ENCODE measurements around the gene FMN1.
"Not testable (repeated sequence)": the region's sequence is repeated elsewhere in the genome, so short reads cannot be mapped to it uniquely, and the experiment has no call there.

FMN1 gene

DNA sequence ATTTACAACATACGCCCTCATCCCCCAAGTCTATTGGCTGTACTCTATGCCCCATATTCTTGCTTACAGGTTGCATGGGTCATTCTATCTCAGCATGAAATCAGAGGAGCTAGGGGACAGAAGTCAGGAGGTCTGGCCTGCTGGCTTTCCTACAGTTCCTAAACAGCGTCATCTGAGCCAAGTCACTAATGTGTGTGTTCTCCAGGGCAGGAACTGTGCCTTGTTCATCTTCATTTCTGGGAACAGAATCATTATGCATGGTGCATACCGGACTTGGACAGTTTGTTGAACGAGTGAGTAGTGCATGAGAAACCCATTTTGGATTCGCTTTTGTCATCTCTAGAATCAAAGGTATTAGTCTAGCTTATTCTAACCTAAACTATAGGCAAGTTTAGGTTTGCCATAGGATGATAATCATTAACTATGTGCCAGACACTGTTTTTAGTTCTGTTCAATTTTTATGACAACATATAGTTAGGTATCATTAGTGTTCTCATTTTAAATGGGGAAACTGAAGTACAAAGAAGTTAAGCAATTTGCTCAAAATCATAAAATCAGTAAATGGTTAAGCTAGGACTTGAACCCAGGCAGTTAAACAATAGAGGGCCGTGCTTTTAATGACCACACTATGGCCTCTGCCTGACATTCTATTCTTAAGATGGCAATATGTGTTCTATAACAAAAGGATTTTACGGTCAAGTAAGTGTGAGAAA is 105.2 kb downstream of the FMN1 start:
- DNase-seq = no peak

DNA sequence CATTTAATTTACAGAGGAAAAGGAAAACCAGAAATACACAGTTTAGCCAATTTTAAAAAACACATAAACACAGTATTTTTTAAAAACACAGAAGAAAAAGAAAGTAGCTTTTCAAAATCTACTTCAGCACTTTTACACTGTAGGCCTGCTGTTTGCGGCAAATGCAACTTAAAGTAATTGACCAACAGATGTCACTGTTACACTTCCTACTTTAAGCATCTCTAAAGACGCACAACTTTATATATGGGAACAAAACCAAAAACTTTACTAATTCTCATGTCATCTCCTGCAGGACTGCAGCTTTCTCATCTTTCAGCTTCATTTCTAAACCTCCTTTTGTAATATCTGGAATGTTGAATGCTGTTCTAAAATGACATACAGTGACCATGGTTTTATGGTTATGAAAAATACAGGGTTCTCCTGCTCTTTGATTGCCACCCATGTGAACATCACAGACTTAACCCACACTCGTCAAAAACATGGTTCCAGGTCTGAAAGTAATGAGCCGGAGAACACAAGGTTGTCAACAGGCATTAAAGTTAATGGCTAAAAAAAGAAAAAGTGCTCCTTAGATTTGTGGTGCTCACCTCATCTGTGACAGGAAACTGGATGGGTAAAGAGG is 107.9 kb downstream of the FMN1 start:
- no peak for DNase-seq

DNA sequence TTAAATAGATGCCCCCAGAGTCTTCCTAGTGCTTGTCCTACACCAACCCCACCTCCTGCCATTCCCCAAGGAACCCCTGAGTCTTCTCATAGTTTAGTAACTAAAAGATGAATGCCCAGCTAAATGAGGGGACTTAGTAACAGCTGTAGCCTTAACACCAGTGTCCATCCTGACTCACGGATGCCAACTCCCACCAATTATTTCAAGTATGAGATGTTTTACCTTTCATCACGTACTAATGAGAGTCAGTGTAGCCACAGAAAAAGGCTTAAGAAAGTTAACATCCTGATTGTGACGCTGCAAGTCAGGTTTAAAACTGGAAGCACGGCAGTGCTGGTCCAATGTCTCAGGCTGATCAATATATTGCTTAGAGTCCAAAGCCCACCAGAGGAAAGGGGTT is 109.9 kb downstream of the FMN1 start:
- DNase-seq = no peak

DNA sequence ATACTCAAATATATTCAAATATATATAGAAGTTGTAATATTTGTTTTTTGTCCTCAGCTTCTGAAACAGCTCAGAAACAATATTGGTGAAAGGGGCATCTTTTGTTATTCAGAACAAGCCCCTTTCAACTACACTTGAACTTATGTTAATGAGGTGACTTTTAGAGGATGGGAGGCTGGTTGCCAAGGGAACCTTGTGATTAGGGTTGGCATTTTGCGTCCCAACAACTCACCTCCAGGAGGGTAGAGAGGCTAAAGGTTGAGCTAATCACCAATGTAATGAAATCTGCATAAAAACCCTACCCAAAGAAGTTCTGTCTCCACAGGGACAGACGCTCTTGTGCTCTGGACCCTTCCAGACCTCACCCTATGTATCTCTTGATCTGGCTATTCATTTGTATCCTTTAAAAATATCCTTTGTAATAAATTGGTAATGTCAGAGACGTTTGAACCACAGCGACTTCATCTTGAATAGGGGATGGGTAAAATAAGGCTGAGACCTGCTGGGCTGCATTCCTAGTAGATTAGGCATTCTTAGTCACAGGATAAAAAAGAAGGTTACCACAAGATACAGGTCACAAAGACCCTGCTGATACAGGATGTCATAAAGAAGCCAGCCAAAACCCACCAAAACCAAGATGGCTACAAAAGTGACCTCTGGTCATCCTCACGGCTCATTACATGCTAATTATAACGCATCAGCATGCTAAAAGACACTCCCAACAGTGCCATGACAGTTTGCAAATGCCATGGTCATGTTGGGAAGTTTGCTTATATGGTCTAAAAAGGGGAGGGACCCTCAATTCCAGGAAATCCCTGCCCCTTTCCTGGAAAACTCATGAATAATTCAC is 111.1 kb downstream of the FMN1 start:
- DNase-seq = no peak

DNA sequence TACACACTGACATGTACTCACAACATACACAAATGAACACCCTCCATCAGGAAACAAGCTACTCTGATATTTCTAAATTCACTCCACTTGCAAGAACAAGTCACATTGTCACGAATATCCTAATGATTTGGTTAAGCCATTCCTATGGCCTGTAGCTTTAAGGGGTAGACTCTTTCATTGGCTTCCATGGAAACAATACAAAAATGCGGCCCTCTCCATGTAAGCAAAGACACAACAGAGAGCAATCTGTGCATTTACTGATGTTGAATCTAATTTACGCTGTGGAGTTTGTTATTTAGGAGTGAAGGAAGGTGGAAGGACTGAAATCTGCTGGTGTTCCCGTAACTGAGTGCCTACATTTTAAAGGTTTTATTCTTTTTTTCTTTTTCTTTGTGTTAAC is 114.5 kb downstream of the FMN1 start:
- no peak for DNase-seq

DNA sequence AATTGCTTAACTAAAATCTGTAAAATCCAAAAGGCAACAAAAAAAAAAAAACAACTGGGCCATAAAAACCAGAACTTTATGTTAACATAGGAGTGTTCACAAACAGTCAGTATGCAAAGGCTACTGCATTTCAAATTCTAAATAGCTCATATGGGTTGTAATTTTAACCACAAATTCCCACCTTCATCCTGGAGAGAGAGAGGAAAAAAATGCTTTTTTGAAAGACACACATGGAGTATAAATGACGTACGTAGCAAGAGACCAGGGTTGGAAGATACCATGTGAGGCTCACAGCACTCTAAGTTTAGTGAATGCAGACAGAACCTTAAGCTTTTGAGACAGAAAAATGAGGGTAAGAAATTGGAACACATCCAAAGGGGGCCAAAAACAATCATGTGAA is 115.9 kb downstream of the FMN1 start:
- DNase-seq = no peak

DNA sequence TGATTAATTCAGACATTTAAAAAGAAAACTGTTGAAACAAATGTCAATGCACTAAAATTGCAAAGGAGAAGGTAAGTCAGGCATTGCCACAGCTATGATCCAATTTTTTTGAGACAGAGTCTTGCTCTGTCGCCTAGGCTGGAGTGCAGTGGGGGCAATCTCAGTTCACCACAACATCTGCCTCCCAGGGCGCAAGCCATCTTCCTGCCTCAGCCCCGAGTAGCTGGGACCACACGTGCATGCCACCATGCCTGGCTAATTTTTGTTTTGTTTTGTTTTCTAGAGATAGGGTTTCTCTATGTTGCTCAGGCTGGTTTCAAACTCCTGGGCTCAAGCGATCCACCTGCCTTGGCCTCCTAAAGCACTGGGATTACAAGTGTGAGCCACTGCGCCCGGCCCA is 117.6 kb downstream of the FMN1 start:
- DNase-seq = no peak

DNA sequence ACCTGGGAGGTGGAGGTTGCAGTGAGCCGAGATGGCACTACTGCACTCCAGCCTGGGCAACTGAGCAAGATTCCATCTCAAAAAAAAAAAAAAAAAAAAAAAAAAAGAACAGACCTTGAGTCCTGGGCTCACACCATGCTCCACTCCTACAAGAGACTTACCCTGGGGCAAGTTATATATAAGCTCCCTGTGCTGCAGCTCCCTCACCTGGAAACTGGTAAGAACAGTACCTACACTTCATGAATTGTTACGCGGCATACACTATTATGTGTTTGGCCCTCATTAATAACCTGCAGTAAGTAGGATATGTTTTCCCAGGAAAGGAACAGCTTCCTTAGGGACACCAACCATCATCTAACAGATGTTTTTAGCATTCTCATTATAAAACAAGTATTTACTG is 119.6 kb downstream of the FMN1 start:
- no peak for DNase-seq

DNA sequence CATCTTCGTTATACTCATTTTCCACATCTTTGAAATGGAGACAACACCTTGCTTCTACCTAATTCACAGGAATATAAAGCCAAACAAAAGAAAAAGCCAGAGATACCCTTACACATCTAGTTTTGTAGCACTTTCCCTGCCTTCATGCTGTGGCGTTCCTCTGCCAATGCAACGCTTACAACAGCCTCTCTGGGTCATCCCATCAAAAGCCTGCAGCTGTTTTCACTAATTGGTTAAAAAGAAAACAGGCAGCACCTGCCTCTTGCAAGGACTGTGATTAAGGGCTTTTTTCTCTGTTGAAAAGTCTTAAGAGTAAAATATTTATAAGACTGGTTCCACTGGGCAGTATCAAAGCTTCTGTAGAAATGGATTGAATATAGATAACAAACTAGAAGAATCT is 120.3 kb downstream of the FMN1 start:
- DNase-seq = no peak

DNA sequence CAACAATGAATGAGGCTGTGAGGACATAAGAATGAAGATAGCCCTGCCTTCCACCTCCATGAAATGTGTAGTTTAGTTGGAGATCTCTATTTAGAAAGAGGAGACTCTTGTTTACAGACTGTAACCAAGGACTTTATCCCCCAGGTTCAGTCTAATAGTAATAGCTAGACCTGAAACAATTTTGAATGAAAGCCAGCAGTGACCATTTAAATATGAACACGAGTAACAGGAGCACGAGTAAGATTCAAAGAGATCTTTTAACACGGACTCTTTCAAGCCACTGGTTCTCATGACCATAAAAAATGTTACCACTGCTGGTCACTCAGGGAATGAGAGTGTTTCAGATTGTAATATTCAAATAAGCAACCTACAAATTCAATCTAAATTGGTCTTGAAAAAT is 123.1 kb downstream of the FMN1 start:
- no peak for DNase-seq

DNA sequence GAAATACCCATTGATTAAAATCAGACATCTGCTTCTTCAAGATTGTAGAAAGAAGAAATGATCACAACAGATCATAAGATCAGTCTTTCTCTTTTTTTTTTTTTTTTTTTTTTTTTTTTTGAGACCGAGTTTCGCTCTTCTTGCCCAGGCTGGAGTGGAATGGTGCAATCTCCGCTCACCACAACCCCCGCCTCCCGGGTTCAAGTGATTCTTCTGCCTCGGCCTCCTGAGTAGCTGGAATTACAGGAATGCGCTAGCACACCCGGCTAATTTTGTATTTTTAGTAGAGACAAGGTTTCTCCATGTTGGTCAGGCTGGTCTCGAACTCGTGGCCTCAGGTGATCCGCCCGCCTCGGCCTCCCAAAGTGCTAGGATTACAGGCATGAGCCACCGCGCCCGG is 124.6 kb downstream of the FMN1 start:
- DNase-seq = not testable (repeated sequence)

DNA sequence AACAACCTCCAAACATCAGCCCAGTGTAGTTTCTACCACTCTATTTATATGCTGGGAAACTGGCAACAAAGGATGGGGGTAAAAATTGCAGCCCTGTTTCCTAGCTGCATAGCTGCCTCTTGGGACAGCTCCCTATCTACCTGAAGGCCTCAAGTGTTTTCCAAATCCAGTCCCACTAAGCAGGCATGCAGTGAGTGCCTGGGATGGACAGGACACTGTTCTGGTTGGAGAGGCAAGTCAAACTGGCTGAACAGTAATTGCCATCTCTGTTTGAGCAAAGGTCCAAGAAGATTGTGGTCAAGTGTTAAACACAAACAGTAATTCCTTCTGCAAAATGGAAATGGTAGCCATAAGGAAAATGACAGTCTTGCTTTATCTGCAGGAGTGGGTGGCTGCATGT is 125.4 kb downstream of the FMN1 start:
- DNase-seq = no peak

DNA sequence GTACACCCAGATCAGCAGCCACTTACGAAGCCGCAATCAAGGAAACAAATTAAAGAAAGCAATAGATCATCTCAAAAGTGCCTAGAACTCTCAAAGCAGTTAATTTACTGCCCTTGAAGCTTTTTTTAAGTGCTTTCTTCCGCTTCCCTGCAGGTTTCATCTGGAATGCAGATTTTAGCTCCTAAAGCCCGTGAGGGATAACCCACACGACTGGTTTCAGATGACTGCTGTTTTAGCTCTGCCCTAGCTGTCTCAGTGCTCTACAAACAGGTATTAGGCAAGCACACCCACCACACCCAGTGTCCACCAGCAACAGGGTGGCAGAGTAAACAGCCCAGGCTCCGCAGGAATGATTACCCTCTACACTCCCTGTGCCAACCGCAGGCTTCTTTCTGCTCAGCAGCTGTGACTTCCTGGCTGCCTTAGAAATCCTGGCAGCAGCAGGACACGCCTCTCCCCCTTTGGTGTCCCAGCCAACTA is 126.0 kb downstream of the FMN1 start:
- no peak for DNase-seq

DNA sequence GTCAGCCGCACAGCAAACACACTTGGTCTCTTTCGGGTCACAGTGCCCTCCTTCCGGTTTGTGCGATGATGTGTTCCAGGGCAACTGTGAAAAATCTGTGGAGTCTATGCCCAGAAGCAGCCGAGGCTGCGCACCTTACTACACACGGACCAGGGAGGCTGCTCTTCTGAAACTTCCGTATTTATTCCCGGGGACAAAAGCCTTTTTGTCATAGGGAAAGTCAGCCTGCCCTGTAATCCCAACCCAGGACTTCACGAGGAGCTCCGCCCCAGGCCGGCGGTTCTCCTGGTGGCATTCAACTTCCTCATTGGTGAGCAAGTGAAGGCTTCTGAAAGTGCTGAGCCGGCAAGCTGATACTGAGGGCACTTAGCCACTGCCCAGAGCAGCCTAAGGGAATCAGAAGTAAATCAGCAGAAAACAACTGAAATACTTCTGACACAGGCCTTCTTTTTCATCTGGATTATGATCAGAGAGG is 126.5 kb downstream of the FMN1 start:
- DNase-seq = no peak

DNA sequence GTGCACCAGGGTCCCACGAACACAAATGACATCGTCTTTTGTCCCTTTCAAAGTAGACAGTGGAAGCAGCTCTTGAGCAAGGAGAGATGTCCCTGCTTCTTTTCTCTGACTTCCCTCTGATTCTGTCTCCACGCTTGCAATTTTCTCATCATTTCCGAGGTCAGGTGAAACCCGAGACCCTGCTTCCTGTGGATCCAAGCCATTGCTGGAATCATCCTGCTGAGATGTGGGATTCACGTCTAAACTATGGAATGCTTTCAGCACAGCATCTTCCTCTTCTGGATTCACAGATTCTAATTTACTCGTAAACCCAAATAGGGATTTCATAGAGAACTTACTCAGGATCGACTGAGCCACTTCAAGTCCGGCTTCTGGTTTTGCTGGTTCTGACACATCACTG is 127.1 kb downstream of the FMN1 start:
- no peak for DNase-seq

DNA sequence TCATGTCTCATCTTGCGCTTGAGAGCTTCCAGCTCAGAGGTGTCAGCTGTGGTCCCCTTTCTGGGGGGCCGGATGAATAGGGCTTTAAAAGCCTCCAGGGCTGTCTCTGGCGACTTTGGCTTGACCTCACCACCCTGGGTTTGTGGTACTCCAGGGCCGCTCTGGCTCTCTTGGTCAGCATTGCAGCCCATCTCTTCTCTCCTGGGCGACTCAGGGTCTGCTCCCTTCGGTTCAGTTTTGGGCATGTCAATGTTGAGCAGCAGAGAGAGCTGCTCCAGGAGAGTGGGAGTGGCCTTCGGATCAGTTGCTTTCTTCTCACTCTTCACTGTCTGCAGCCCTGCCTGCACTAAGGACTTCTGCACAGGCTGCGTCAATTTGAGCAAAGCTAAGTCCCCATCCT is 127.9 kb downstream of the FMN1 start:
- DNase-seq = no peak

DNA sequence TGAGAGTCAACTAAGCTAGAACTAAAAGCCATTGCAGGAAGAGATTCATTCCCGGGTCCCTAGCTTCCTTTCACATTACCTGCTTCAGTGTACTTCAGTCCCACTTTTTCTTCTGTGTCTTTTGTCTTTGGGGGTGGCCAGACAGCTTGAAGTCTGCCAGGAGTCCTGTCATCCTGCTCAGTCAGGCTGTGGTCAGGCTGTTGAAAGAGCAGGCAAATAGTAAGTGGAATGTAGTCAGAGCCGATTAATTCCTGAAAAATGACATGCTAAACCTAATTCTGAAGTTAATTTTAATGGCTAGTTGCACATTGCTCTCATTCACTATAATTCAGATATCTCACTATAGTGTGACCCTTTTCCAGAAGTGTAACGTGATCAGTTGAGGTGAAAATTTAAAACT is 129.6 kb downstream of the FMN1 start:
- no peak for DNase-seq

DNA sequence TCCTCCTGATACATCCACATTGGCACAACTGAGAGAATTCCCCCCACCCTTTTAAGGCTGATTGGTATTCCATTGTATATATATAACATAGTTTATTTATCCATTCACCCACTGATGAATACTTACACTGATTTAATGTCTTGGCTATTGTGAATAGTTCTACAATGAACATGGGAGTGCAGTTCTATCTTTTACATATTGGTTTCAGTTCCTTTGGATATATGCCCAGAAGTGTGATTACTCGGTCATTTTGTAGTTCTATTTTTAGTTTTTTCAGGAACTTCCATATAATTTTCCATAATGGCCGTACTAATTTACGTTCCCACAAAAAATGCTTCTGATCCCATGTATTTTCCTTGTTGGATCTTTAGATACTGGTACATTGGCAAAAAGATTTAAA is 135.3 kb downstream of the FMN1 start:
- DNase-seq = no peak

DNA sequence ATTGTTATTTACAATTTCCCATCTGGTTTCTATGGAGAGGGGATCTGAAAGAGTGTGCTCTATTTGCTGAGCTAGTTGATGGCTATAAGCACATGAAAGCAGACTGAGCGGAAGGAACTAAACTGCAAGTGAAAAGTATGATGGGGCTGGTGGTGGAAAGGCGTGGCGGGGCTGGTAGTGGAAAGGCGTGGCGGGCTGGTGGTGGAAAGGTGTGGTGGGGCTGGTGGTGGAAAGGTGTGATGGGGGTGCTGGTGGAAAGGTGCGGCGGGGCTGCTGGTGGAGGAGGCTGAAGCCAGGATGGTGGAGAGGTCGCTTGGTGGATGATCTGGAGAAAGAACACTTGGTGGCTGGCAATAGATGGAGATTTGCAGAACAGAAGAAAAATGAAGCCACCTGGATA is 136.7 kb downstream of the FMN1 start:
- no peak for DNase-seq

DNA sequence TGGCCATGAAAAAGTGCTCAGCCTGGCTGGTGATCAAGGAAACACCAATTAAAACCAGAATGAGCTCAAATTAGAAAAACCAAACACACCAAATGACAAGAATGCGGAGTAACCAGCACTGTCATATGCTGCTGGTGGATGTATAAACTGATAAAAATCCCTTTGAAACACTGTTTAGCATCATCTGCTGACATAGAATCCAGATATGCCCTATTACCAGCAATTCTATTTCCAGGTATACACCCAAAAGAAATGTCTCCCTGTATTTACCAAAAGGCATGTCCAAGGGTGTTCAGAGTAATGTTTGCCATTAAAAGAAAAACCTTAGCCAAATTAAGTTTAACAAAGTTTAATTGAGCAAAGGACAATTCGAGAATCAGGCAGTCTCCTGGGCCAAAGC is 138.6 kb downstream of the FMN1 start:
- DNase-seq = no peak

DNA sequence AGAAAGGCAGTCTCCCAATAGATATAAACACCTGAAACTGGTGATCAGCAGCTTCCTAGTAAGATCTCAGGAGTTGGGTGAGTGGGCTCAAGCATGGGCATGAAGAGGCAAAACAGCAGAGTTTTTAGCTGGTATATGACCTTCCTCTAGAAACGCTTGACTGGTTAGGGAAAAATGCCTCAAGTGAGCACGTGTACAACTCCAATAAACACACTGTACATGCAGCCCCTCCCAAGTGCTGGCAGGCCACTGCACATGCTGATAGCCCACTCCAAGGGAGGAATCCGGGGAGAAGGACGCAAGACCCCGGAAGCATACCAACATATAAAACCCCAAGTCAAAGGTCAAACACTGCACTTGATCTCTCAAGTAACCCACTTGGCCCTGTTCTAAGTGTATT is 143.0 kb downstream of the FMN1 start:
- DNase-seq = no peak

DNA sequence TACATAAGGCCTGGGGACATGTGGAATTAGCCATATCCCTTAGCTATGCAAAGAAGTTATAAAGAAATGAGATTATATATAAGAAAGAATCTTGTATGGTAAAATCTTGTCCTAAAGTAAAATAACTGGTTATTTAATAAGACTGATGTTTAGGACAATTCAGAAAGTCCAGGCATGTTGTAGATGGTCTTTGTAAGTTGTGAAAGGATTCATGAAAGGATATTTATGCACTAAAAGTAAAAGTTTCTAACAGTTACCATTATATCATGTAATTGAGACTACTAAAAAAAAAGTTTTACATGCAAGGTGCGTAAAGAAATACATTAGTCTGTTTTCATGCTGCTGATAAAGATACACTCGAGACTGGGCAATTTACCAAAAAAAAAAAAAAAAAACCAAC is 146.3 kb downstream of the FMN1 start:
- DNase-seq = no peak

DNA sequence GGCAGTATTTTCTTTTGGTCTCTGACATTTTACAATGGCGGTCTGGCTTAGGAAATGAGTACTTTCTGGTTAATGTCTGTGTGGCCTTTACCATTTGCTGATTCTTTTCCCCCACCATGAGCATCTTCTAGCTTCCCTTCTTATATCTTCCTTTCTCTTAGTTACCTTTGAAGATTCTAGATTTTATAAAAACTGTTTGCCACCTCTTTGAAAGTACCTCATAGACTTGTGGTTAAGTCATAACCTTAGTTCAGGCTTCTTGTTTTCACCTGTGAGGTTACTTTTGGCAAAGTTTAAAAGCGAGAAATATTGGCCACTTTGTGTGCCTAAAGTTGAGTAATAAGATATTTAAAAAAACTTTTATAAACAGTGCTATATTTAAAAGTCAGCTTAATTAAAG is 147.4 kb downstream of the FMN1 start:
- no peak for DNase-seq

DNA sequence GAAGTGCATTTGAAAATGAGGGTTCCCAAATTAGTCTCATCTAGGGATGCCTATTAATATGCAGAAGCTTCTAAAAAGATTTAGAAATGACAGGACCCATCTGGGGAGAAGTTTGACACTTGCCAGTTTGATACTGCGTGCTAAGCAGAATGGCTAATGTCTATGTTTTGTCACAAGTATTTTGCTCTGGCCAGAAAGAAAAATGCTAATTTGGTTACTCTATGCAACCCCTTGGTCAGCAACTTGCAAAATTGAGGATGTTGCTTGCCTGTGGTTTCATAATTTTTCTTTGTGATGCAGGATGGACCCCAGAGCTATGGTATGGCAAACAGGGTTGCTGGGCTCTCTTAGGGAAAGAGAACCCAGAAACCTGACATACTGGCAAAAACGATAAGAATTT is 148.2 kb downstream of the FMN1 start:
- DNase-seq = no peak

All from activated CD4-positive, CD25-positive, alpha-beta regulatory T cell (primary cell).